Right cardiac atrium (tissue), 5 donors: ENCODE results near the gene BTG1. TPM values are rescaled to one million over a fixed set of nuclear protein-coding genes. Genes with fewer than 3 reads are reported as not detected.

Experiments used
- ATAC-seq, 2 donors: fragments of 200-7000 bp; cut with Tn5 transposase; one replicate each; pipeline versions ENCODE4 v1.8.0 to v1.9.1; 2020; ENCODE audit warnings: moderate library complexity in 2 of 2, mild to moderate bottlenecking in 1 of 2
- DNase-seq, 3 donors: peaks; one replicate each; pipeline ENCODE4 v3.0.0-alpha.2; 2020
- H3K27ac ChIP-seq: one replicate; pipeline ENCODE4 v1.5.1; 2013; ENCODE audit warnings: mild to moderate bottlenecking, low read length, control low read depth, moderate library complexity
- H3K27me3 ChIP-seq: one replicate; pipeline ENCODE4 v1.6.1; 2013; ENCODE audit not compliant: control insufficient read depth, insufficient read depth
- H3K4me1 ChIP-seq: one replicate; pipeline ENCODE4 v1.6.1; 2013; ENCODE audit warnings: low read length; ENCODE audit not compliant: control insufficient read depth, insufficient read depth
- H3K4me3 ChIP-seq: one replicate; pipeline ENCODE4 v1.5.1; 2013; ENCODE audit warnings: low read length, control low read depth
- H3K9me3 ChIP-seq: one replicate; pipeline ENCODE4 v1.6.1; 2013; ENCODE audit warnings: low read length; ENCODE audit not compliant: control insufficient read depth
- WGBS: extraction: QIAGEN DNeasy Blood & Tissue Kit; methylation state at CpG from one replicate; pipeline ENCODE4 v1.1.7; 2013; 5-methylcytosine and 5-hydroxymethylcytosine counted together
- intact Hi-C, 4 donors: fragments of 100-400 bp; cut with DNase I; formaldehyde crosslinking; loops; one replicate each; pipeline versions ENCODE4 v1.11.0 to v1.14.0; 2022 to 2023
- polyA plus RNA-seq: library from polyadenylated mRNA; stranded (reverse); fragments of 200-250 nt; gene quantifications from one replicate; pipeline ENCODE4 v1.2.3, GENCODE V29; 2013
- total RNA-seq, 4 donors: library from RNA; stranded (reverse); fragmentation: NEBNext Ultra II Directional; extraction: Animal tissue kit (Norgen Biotek cat#: 25700); gene quantifications; one replicate each; pipeline ENCODE4 v1.2.1, GENCODE V29; 2021
- donor health status: healthy with polysubstance abuse.
- donor health status: DM: no; HTN: yes; CAD: no.
- donor health status: DM: no; HTN: no; CAD: no.
- donor health status: DM: no; HTN: yes; CAD: no; lungs with severe emphysema.
- donor health status: DM: yes; HTN: yes; CAD: no.

The BTG1 gene
- total and polyA plus RNA-seq, 5 donors = 59.5 to 147 (median 125) TPM

GRCh38 chr12:92178340-92178739 lies 32.7 kb upstream of the BTG1 start:
- no peak for ATAC-seq
- intact Hi-C loops = no loop called here
- H3K4me3 ChIP-seq = no peak overlapping the region
- H3K9me3 ChIP-seq = no peaks in the 10 kb centered on the region
- no peak overlapping the region for H3K27ac ChIP-seq
- DNase-seq = no peak
- no peaks in the 10 kb centered on the region for H3K27me3 ChIP-seq
- H3K4me1 ChIP-seq = no peaks in the 10 kb centered on the region
- 88% methylated on average over 1 of the region's 1 CpG for WGBS

GRCh38 chr12:92176646-92177045 lies 31.0 kb upstream of the BTG1 start:
- ATAC-seq (no peak), DNase-seq (no peak)
- no peak overlapping the region for H3K27ac ChIP-seq
- H3K9me3 ChIP-seq = no peaks in the 10 kb centered on the region
- no peaks in the 10 kb centered on the region for H3K4me1 ChIP-seq
- intact Hi-C loops = no loop called here
- no peak overlapping the region for H3K4me3 ChIP-seq
- no peaks in the 10 kb centered on the region for H3K27me3 ChIP-seq
- over 99% methylated on average over 10 of the region's 10 CpGs for WGBS

GRCh38 chr12:92175961-92176360 lies 30.3 kb upstream of the BTG1 start:
- intact Hi-C loops = no loop called here
- Histone ChIP-seq H3K4me1 (no peaks in the 10 kb centered on the region), H3K27me3 (no peaks in the 10 kb centered on the region), H3K27ac (no peak overlapping the region), H3K4me3 (no peak overlapping the region), H3K9me3 (no peaks in the 10 kb centered on the region)
- no peak for DNase-seq
- ATAC-seq = no peak
- 92% methylated on average over 3 of the region's 3 CpGs for WGBS

GRCh38 chr12:92170050-92170449 lies 24.4 kb upstream of the BTG1 start:
- ATAC-seq (no peak), DNase-seq (no peak)
- H3K4me3 ChIP-seq = no peak overlapping the region
- no peaks in the 10 kb centered on the region for H3K27me3 ChIP-seq
- H3K27ac ChIP-seq = no peak overlapping the region
- no peaks in the 10 kb centered on the region for H3K4me1 ChIP-seq
- no peaks in the 10 kb centered on the region for H3K9me3 ChIP-seq
- intact Hi-C loops = no loop called here

- Histone ChIP-seq H3K9me3 (no peaks in the 10 kb centered on the region), H3K4me1 (no peaks in the 10 kb centered on the region), H3K4me3 (no peak overlapping the region), H3K27ac (no peak overlapping the region), H3K27me3 (no peaks in the 10 kb centered on the region)
- 97% methylated on average over 2 of the region's 2 CpGs for WGBS
- no peak for ATAC-seq
- intact Hi-C loops = no loop called here
- no peak for DNase-seq
These were observed 21.4 kb upstream of the BTG1 start for GRCh38 chr12:92167075-92167474.

GRCh38 chr12:92164712-92165111 lies 19.1 kb upstream of the BTG1 start:
- 80% methylated on average over 1 of the region's 1 CpG for WGBS
- intact Hi-C loops = no loop called here
- ATAC-seq = no peak

GRCh38 chr12:92162079-92162478 lies 16.4 kb upstream of the BTG1 start:
- H3K4me1 ChIP-seq = no peaks in the 10 kb centered on the region
- ATAC-seq (no peak), DNase-seq (no peak)
- H3K27ac ChIP-seq = no peak overlapping the region
- intact Hi-C loops = no loop called here
- 91% methylated on average over 1 of the region's 1 CpG for WGBS
- no peaks in the 10 kb centered on the region for H3K27me3 ChIP-seq
- no peaks in the 10 kb centered on the region for H3K9me3 ChIP-seq
- no peak overlapping the region for H3K4me3 ChIP-seq

More at GRCh38 chr12:92164712-92165111, 19.1 kb upstream of the BTG1 start:
- no peak overlapping the region for H3K4me3 ChIP-seq
- no peaks in the 10 kb centered on the region for H3K4me1 ChIP-seq
- no peaks in the 10 kb centered on the region for H3K27me3 ChIP-seq
- H3K27ac ChIP-seq = no peak overlapping the region
- no peaks in the 10 kb centered on the region for H3K9me3 ChIP-seq
- DNase-seq = no peak

GRCh38 chr12:92158796-92159439 lies 13.3 kb upstream of the BTG1 start:
- no peak overlapping the region for H3K27ac ChIP-seq
- WGBS = 52% methylated on average over 6 of the region's 6 CpGs

GRCh38 chr12:92156704-92157395 lies 11.2 kb upstream of the BTG1 start:
- H3K4me3 ChIP-seq = no peak overlapping the region
- 88% methylated on average over 6 of the region's 6 CpGs for WGBS
- H3K9me3 ChIP-seq = no peaks in the 10 kb centered on the region
- H3K27me3 ChIP-seq = no peaks in the 10 kb centered on the region
- intact Hi-C loops = no loop called here
- H3K27ac ChIP-seq = no peak overlapping the region
- ATAC-seq = no peak
- no peaks in the 10 kb centered on the region for H3K4me1 ChIP-seq
- DNase-seq = no peak

More at GRCh38 chr12:92158796-92159439, 13.3 kb upstream of the BTG1 start:
- ATAC-seq (no peak), DNase-seq (no peak)
- intact Hi-C loops = no loop called here
- no peak overlapping the region for H3K4me3 ChIP-seq
- no peaks in the 10 kb centered on the region for H3K27me3 ChIP-seq
- no peaks in the 10 kb centered on the region for H3K4me1 ChIP-seq
- no peaks in the 10 kb centered on the region for H3K9me3 ChIP-seq

- intact Hi-C loops = no loop called here
These were observed 10.5 kb upstream of the BTG1 start for GRCh38 chr12:92156139-92156538.

GRCh38 chr12:92155733-92156132 lies 10.1 kb upstream of the BTG1 start:
- 97% methylated on average over 2 of the region's 2 CpGs for WGBS
- ATAC-seq = no peak
- intact Hi-C loops = no loop called here

More at GRCh38 chr12:92156139-92156538, 10.5 kb upstream of the BTG1 start:
- Histone ChIP-seq H3K4me1 (no peaks in the 10 kb centered on the region), H3K27ac (no peak overlapping the region), H3K9me3 (no peaks in the 10 kb centered on the region), H3K4me3 (no peak overlapping the region), H3K27me3 (no peaks in the 10 kb centered on the region)
- 73% methylated on average over 2 of the region's 2 CpGs for WGBS
- no peak for DNase-seq
- ATAC-seq = no peak

More at GRCh38 chr12:92155733-92156132, 10.1 kb upstream of the BTG1 start:
- H3K4me1 ChIP-seq = no peaks in the 10 kb centered on the region
- DNase-seq = no peak
- no peaks in the 10 kb centered on the region for H3K27me3 ChIP-seq
- H3K4me3 ChIP-seq = no peak overlapping the region
- H3K9me3 ChIP-seq = no peaks in the 10 kb centered on the region
- no peak overlapping the region for H3K27ac ChIP-seq
